MM.1S (cell line): ENCODE data around the gene SLC49A4.

Experiments used
- DNase-seq: peaks from one replicate; pipeline ENCODE4 v3.0.0-alpha.2; 2015
- H2AFZ ChIP-seq: fragments of 300-600 bp; sonication (generic); 2 replicates; pipeline ENCODE4 v1.6.0; 2016; ENCODE audit warnings: antibody characterized with exemption, low read length
- H3F3A ChIP-seq: fragments of 300-600 bp; sonication (generic); 2 replicates; pipeline ENCODE4 v1.6.1; 2016; ENCODE audit warnings: mild to moderate bottlenecking, antibody characterized with exemption, low read length, moderate library complexity, mixed read lengths; ENCODE audit not compliant: insufficient read depth
- H3K27ac ChIP-seq: fragments of 300-600 bp; sonication (generic); 2 replicates; pipeline ENCODE4 v1.5.1; 2016; ENCODE audit warnings: mild to moderate bottlenecking, low read length
- H3K27me3 ChIP-seq: fragments of 300-600 bp; sonication (generic); replicated peaks from 2 replicates; pipeline ENCODE4 v1.6.0; 2016; ENCODE audit warnings: low read length; ENCODE audit not compliant: insufficient read depth
- H3K36me3 ChIP-seq: fragments of 300-600 bp; sonication (generic); replicated peaks from 2 replicates; pipeline ENCODE4 v1.6.1; 2016; ENCODE audit warnings: mild to moderate bottlenecking, low read length, mixed read lengths; ENCODE audit not compliant: insufficient read depth
- H3K4me1 ChIP-seq: fragments of 300-600 bp; sonication (generic); 2 replicates; pipeline ENCODE4 v1.6.1; 2016; ENCODE audit warnings: low read length, mixed read lengths
- H3K4me2 ChIP-seq: fragments of 300-600 bp; sonication (generic); 2 replicates; pipeline ENCODE4 v1.6.0; 2016; ENCODE audit warnings: low read depth, low read length
- H3K4me3 ChIP-seq: fragments of 300-600 bp; sonication (generic); 2 replicates; pipeline ENCODE4 v1.5.1; 2016; ENCODE audit warnings: low read length, mixed read lengths
- H3K79me2 ChIP-seq: fragments of 300-600 bp; sonication (generic); 2 replicates; pipeline ENCODE4 v1.6.1; 2016; ENCODE audit warnings: mixed run types, low read length, mixed read lengths
- H3K9ac ChIP-seq: fragments of 300-600 bp; sonication (generic); 2 replicates; pipeline ENCODE4 v1.6.1; 2016; ENCODE audit warnings: low read length, mixed read lengths
- H3K9me2 ChIP-seq: fragments of 300-600 bp; sonication (generic); replicated peaks from 2 replicates; pipeline ENCODE4 v1.6.1; 2016; ENCODE audit warnings: mild to moderate bottlenecking, low read length, mixed read lengths; ENCODE audit not compliant: insufficient read depth
- H3K9me3 ChIP-seq: fragments of 300-600 bp; sonication (generic); replicated peaks from 2 replicates; pipeline ENCODE4 v1.6.1; 2016; ENCODE audit warnings: mild to moderate bottlenecking, low read length, mixed read lengths; ENCODE audit not compliant: insufficient read depth
- H4K20me1 ChIP-seq: fragments of 300-600 bp; sonication (generic); 2 replicates; pipeline ENCODE4 v1.6.1; 2016; ENCODE audit warnings: mild to moderate bottlenecking, low read length, moderate library complexity, mixed read lengths; ENCODE audit not compliant: insufficient read depth
- EZH2 ChIP-seq: fragments of 300-600 bp; sonication (generic); optimal IDR thresholded peaks from 2 replicates; pipeline ENCODE3; 2017; ENCODE audit warnings: low read depth, mild to moderate bottlenecking, antibody characterized with exemption, low read length, mixed read lengths
- EZH2phosphoT487 ChIP-seq: fragments of 300-600 bp; sonication (generic); IDR thresholded peaks from 2 replicates; pipeline ENCODE4 v1.6.1; 2018; ENCODE audit warnings: antibody characterized with exemption, low read length
- TF ChIP-seq, protein P1 (sequence below): fragments of 300-600 bp; sonication (generic); IDR thresholded peaks from 2 replicates; pipeline ENCODE4 v1.5.1; 2016; ENCODE audit warnings: antibody characterized with exemption, low read length, mixed read lengths

SLC49A4 gene

DNA sequence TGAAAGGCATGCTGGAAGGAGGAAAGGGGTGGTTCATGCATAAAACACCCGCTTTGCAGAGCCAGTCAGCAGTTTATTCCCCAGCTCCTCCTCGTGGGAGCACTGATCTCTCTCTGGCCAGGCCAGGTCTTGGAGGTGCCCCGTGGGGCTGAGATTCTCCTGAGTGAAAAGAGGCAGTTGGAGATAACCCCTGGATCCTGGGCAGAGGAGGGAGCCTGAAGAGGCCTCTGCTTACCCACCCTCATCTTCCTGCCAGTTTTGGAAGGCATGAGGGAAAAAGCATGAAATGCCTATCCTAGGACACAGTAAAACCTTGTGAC lies 124.4 kb downstream of the SLC49A4 start:
- Histone ChIP-seq H3K27me3 (peaks cover 15% of the 10 kb centered on the region; the same call in 1 of the 2 replicates), H3K4me3 (no peak overlapping the region), H3K4me2 (no peak overlapping the region), H3K9me2 (no peaks in the 10 kb centered on the region), H3K9me3 (no peaks in the 10 kb centered on the region), H3K79me2 (no peaks in the 10 kb centered on the region), H4K20me1 (no peaks in the 10 kb centered on the region), H3K36me3 (no peaks in the 10 kb centered on the region), H3F3A (no peaks in the 10 kb centered on the region), H3K27ac (no peak overlapping the region), H2AFZ (no peak overlapping the region), H3K9ac (no peak overlapping the region), H3K4me1 (peaks cover 25% of the 10 kb centered on the region)
- TF ChIP-seq EZH2phosphoT487: no peak
- no peak for TF ChIP-seq EZH2
- TF ChIP-seq, protein P1, sequence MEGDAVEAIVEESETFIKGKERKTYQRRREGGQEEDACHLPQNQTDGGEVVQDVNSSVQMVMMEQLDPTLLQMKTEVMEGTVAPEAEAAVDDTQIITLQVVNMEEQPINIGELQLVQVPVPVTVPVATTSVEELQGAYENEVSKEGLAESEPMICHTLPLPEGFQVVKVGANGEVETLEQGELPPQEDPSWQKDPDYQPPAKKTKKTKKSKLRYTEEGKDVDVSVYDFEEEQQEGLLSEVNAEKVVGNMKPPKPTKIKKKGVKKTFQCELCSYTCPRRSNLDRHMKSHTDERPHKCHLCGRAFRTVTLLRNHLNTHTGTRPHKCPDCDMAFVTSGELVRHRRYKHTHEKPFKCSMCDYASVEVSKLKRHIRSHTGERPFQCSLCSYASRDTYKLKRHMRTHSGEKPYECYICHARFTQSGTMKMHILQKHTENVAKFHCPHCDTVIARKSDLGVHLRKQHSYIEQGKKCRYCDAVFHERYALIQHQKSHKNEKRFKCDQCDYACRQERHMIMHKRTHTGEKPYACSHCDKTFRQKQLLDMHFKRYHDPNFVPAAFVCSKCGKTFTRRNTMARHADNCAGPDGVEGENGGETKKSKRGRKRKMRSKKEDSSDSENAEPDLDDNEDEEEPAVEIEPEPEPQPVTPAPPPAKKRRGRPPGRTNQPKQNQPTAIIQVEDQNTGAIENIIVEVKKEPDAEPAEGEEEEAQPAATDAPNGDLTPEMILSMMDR: no peak
- no peak for DNase-seq

DNA sequence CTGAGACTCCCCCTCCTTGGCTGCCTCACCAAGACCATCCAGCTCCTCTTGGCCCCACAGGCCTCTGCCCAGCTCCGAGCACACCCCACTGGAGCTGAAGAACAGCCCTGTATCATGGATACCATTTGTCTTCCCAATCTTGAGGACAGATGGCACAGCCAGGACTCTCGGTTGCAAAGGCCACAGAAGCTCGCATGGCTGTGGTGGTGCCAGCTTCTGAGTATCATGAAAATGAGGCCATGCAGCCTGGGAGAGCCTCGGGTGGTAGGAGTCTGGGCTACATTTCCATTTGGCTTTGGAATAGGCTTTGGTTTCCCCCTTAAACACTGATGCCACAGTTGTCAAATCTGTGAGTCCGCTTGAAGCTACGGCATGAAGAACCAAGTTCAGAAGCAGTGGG lies 126.1 kb downstream of the SLC49A4 start:
- peaks cover 15% of the 10 kb centered on the region; the same call in 1 of the 2 replicates for H3K27me3 ChIP-seq
- DNase-seq: no peak
- H3K27ac ChIP-seq: no peak overlapping the region
- no peak overlapping the region for H2AFZ ChIP-seq
- no peak overlapping the region for H3K4me3 ChIP-seq
- H3K9ac ChIP-seq: no peak overlapping the region
- H4K20me1 ChIP-seq: no peaks in the 10 kb centered on the region
- no peaks in the 10 kb centered on the region for H3K9me3 ChIP-seq
- H3K9me2 ChIP-seq: no peaks in the 10 kb centered on the region
- H3K4me1 ChIP-seq: peaks cover 12% of the 10 kb centered on the region
- no peaks in the 10 kb centered on the region for H3K79me2 ChIP-seq
- no peak overlapping the region for H3K4me2 ChIP-seq
- no peaks in the 10 kb centered on the region for H3K36me3 ChIP-seq
- H3F3A ChIP-seq: no peaks in the 10 kb centered on the region
- TF ChIP-seq, protein P1: no peak
- TF ChIP-seq EZH2phosphoT487: no peak
- no peak for TF ChIP-seq EZH2

DNA sequence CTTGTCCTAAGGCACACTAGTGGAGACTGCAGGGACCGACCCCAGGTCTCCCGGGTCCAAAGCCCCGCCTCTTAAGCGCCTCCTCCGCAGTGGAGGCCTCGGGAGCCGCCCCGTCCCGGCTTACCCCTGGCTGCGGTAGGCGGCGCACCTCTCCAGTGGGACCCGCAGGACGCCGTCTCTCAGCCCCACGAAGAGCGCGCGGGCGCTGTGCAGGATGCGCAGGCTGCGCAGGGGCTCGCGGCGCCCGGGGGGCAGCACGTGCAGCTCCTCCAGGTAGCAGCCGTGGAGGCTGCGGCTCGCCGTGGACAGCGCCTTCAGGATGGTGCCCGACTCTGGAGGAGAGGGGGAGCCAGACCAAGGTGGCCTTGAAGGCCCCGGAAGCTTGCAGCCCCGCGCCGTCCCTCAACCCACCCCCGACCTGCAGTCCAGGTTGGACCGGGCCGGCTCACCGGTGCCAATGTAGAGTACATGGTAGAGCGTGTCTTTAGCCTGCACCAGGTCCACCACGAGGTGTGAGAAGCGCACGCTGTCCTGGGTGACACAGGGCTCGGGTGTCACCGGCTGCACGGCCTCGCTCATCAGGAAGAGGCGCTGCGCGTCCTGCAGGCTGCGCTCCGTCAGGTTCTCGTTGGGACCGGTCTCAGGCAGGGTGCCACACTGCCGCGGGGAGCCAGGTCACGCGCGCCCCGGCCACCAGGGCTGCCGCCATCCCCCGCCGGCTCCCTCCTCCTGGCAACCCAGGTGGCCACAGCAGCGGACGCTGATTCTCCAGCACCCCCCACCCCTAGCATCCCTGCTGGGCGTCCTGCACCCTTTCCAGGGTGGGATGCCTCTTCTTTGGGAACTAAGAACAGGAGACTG lies 127.2 kb downstream of the SLC49A4 start:
- H3K27ac ChIP-seq: no peak overlapping the region

More for the DNA sequence above, 127.2 kb downstream of the SLC49A4 start:
- Histone ChIP-seq H3K9me2 (no peaks in the 10 kb centered on the region), H3K4me3 (peak overlapping the region; percentile 42), H3K4me1 (peaks cover 2% of the 10 kb centered on the region), H3F3A (no peaks in the 10 kb centered on the region), H4K20me1 (no peaks in the 10 kb centered on the region), H3K27me3 (peaks cover 15% of the 10 kb centered on the region; the same call in 1 of the 2 replicates), H3K9me3 (no peaks in the 10 kb centered on the region), H3K4me2 (peak overlapping the region; percentile 86), H3K79me2 (no peaks in the 10 kb centered on the region), H3K36me3 (no peaks in the 10 kb centered on the region), H3K9ac (no peak overlapping the region), H2AFZ (peak overlapping the region; percentile 22; the same call in 1 of the 2 replicates)
- TF ChIP-seq, protein P1: peak; percentile 24
- TF ChIP-seq EZH2phosphoT487 (no peak), EZH2 (no peak)
- DNase-seq: peak; percentile 46
